ENCODE results near the gene BARX2.

The BARX2 gene

DNA sequence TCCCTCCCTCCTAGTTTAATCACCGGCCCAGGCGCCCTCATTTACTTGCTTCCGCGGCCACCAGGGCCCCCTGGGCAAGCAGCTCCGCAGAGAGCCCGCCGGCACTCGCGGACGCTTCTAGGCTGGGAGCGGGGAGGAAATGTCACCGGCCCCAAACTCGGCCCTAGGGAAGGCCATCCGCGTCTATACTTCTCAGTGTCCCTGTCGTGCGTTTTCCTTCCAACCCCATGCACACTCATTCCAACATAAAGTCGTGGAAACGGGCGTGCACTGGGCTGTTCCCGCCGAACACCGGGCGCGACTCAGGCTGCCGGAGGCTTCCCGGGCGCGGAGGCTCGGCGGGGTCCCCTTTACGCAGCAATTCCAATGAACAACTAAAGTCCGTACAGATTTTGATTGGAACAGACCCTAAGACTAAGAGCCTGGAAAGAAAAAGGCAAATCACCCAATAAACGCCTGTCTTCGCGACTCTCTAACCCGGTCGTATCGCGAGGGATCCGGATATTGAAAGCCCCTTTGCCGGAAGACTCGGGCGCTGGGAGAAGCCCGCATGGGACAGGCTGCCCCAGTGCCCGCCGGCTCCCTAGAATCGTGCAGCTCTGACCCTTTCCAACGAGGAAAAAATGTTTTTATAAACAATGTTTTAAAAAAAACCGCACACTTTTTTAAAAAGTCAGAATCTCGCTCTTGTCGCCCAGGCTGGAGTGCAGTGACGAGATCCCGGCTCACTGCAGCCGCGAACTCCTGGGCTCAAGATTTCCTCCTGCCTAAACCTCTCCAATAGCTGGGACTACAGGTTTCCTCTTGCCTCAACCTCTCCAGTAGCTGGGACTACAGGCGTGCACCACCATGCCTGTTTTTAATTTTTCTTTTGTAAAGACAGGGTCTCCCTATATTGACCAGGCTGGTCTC is 1.3 kb upstream of the BARX2 start:
- DNase-seq (ENCODE audit: low read depth in 2 of 2), result no peak

DNA sequence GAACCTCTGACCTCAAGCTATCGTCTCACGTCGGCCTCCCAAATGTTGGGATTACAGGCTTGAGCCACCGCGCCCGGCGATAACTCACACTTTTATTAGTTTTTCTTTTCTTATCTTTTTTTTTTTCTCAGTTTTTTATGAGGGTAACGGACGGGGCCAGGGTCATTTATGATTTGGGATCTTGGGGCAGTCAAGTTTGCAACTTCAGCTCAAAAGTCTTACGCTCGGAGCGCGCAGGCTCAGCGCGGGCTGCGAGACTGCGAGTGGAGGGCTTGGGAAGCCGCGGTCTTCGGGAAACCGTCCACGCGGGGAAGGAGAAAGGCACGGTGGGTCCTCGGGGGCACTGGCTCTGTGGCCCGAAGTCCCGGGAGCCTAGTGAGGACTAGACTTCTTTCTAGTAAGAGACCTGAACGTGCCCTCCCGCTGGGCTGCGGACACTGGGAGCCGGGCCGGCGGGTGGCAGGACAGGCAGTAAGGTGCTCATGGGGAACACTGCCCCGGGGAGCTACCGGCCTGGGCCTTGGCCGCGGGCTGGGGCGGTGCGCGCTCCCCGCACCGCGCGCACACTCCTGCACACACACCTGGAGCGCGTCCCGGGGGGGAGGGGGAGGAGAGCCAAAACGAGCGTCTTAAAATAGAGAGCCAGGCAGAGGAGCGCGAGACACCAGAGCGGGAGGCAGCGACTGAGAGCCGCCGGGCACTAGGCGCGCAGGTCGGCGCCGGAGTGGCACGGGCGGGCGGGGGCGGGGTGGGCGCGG is 476 bp upstream of the BARX2 start:
- no peak for DNase-seq (ENCODE audit: low read depth in 2 of 2)

DNA sequence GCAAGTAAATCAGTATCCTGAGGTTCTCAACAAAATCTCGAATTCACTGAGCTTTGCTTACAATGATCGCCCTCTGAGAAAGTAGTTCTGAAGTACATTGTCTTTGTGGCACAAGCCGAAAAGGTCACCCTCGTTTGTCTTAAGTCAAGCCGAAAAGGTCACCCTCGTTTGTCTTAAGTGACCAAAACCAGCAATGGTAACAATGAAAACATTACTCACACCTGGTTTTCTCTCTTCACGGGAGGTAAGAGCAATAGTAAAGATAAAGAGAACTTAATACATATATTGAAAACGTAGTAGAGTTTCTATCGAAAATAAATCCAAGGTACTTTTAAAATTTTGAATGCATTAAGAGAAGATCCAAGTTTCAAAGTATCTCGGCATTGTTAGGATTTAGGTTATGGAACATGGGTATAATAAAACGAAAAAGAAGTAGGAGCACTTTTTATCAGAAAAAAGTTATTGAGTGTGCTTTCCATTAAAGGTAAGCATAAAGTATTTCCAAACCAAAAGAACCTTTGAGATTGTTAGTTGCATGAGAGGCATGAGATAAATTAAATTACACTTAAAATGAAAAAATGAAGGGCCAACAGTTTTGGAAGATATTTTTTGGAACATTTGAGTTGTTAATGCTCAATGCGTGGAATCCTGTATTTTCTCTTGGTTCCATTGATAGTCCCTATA is 1.2 kb downstream of the BARX2 start:
- DNase-seq (ENCODE audit: low read depth in 2 of 2), result no peak

DNA sequence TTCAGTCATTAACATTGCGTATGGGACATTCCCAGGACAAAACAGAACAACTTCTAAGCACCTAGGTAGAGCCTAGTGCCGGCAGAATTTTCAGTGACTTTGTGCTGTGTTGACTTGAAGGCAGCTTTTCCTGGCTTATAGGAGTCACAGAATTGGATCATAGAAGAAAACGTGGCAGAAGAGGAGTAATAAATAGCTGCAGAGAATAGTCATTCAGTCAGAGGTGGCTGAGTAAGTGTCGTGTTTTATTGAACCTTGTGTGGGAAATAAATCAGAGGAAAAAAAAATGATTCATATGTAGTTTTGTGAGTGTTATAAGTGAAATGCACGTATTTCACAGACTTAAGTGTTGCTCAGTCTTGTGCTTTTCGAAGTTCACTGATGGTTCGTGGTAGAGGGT is 2.1 kb downstream of the BARX2 start:
- DNase-seq (ENCODE audit: low read depth in 2 of 2), result no peak

DNA sequence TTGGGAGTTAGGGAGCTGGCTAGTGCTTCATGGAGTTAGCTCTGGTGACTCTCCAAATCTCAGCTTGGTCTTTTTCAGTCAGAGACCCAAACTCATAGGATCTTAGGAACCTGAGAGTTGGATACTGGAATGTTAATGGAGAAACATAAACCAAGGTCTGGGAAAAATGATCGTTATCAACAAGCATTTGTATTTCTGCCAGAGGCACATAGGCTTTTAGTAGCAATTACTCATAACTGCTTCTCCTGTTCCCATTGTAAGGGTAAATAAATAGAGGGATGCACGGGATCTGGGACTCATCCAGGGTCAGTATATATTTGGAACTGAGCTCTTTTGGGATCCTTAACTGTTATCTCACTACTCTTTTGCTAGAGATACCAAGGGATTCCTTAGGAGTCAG is 4.8 kb downstream of the BARX2 start:
- no peak for DNase-seq (ENCODE audit: low read depth in 2 of 2)

DNA sequence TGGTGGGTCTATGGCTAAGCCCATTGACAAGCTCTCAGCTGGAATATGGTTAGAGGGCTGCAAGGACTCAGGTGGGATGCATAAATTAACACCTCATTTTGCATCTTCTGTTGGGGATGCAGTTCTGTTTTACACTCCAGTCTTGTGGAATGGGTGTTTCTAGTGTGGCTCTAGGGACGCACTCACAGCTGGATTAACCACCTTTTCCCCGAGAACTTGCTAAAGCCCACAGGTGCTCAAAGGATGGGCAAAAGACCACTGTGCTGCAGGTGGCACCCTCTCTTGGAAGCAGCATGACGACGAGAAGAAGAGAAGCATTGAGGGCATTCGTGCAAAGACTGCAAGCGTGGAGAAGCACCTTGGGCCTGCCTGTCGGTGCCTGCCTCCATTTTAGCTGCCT is 6.9 kb downstream of the BARX2 start:
- DNase-seq (ENCODE audit: low read depth in 2 of 2), result no peak

DNA sequence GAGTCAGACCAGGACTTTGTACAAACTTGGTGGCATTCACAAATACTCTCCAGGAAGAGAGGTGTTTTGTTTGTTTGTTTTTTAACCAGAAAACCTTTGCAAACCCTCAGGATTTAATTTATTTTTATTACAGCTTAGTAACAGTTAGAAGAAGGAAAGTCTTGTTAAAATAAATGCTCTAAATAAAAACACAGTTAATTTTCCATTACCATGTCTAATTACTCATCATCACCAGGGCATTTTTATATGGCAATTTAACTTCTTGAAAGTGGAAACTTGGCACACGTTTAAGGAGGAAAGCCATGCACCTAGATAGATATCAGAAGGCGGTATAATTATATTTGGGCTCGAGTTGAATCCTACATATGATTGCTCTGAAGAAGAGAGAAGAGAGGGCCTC is 7.4 kb downstream of the BARX2 start:
- no peak for DNase-seq (ENCODE audit: low read depth in 2 of 2)

DNA sequence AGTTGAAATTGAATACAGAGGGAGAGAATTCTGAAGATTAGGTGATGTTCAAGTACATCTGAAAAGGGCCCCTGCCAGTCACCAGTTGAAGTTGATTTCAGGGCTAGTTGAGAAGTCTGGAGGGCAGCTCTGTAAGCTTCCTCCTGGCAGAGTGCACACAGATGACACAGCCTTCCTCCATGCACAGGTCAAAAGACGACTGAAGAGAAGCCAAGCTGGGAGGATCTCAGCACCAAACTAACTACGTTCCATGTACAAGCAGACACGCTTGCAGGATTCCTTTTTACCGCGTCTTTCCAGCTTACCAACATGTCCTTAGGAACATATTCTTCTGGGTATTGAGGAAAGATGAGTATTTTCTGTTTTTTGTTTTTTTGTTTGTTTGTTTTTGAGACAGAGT is 7.9 kb downstream of the BARX2 start:
- no peak for DNase-seq (ENCODE audit: low read depth in 2 of 2)

DNA sequence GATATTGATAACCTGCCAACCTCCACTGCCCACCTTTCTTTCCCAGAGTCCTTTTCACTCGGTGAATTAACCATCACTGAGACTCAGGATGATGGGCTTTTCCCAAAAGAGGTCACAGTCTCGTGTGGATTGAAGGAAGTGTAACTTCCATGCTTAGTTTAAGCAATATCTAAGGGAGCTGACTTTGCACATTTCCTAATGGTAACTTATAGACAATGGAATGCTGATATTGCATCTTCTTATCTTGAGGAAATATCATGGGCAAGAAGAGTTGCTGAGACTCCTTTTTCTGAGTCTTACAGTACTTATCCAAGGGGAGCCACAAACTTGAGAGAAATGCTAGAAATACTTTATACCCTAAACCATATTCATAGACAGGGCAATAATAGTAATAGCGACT is 8.8 kb downstream of the BARX2 start:
- no peak for DNase-seq (ENCODE audit: low read depth in 2 of 2)

DNA sequence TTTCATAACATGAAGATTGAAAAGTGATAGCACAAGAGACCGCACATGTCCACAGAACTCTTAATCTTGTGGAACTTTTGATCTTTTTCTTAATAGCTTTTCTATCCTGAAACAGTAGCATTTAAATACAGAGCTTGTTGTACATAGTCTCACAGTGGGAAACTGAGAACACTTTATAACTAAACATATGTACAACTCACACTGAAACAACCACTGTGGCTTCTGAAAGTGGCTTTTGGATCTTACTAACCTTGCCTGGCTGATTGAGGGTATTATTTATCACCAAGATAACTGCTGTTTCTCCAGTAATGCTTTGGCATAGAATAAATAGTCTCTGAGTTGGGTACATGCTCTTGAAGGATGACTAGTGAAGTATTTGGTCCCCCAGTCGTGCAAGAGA is 10.2 kb downstream of the BARX2 start:
- no peak for DNase-seq (ENCODE audit: low read depth in 2 of 2)

DNA sequence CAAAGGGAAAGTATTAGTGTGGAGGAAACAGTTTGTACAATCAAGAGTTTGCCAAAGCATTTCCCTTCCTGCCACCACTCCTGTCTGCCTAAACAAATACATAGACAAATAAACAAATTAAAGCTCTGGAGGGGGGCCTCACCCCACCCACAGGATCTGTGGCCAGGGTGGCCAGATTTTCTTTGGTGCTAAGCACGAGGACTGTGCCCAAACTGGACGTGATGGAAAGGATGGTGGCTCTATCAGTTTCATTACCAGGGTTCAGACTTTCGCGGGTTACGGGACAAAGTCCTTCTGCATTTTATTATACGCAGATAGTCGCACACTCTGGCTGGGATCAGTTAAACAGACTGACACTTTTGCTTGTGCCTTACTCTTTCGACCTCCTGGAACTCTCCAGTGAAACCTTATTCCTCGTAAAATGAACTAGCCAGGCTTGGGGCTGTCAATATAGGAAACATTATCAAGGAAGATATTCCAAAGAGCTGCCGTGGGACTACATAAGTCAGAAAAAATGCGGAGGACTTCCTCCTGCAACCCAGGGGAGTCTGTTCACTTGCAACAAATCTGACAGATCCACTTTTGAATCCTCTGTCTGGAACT is 11.2 kb downstream of the BARX2 start:
- DNase-seq (ENCODE audit: low read depth in 2 of 2), result no peak

DNA sequence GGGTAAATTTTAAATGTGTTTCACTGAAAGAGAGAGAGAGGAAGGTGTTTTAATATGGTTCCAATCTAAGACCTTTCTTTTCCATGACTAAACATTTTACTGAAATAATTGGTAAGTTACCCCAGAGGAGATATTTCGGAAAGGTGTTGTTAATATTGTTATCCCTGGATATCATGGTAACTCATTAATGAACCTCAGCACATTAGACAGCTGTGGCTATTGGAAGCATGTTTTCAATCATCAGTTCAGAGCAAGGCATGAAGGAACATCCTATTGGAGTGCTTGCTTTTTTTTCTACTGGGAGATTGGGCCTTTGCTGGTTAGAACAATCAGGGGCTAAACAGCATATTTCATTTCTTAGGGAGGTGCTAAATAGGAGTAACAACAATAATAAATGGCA is 11.8 kb downstream of the BARX2 start:
- DNase-seq (ENCODE audit: low read depth in 2 of 2), result no peak

DNA sequence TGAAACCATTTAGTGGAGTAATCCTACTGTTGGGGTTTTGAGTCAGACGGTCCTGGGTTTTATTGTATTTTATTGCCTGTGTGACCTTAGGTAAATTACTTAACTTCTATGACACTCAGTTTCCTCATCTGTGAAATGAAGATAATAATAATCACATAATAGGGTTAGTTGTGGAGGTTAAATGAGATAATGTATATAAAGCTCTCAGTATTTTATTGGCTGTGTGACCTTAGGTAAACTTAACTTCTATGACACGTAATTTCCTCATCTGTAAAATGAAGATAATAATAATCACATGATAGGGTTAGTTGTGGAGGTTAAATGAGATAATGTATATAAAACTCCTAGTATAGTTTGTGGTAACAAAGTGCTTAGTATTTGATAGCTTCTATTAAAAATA is 13.2 kb downstream of the BARX2 start:
- DNase-seq (ENCODE audit: low read depth in 2 of 2), result no peak

DNA sequence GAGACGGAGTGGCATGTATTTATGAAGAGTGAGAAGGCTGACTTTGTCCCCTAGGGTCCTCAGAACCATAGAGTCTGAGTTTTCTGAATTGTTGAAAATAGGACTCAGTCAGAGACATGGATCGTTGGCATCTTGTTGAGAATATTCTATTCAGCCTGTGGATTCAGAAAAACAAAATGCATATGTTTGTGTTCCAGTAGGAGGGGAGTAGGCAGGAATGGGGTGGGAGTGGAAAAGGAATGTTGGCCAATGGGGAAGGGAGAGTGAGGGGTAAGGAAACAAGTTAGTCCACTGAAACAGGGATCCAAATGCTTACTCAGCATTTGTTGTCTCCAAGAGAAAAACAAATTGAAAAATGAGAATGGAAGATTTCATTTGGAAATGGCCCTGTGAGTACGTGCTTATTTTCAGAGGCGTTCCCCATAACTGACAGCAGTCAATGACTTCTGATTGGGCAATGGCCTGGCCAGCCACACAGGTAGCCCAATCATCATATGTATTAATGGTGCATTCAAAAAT is 14.7 kb downstream of the BARX2 start:
- no peak for DNase-seq (ENCODE audit: low read depth in 2 of 2)

DNA sequence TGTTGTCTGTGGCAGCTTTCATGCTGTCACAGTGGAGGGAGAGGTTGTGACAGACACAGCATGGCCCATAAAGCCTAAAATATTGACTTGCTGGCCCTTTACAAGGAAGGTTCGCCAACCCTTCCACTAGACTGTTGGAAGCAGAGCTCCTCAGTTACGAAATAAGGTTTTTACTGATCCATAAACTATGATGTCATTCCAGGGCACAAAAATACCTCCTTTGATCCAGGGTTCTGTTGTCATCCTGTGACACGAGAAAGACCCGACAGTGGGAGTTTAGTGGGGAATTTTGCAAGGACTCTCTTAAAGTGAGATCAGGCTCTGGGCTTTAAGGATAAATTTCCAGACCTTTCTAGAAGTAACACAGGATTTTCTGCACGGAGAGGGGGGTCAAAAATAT is 15.7 kb downstream of the BARX2 start:
- no peak for DNase-seq (ENCODE audit: low read depth in 2 of 2)

DNA sequence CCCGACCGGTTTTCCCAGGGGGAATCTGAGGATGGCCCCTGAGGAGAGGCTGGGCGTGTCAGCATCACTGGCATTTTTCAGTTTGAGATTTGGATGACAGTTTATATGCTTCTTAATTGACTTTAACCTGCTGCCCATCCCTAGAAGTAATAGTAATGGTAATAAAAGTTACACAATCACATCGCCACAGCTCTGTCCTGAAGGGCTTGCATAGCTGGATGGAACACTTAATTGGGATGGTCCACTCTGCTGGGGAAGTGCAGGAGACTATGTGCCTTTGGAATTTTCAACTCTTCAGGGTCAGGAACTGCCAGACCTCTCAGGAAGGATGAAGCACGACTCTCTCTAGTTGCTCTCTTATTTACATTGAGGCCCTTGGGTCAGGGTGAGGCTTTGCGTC is 16.2 kb downstream of the BARX2 start:
- no peak for DNase-seq (ENCODE audit: low read depth in 2 of 2)

DNA sequence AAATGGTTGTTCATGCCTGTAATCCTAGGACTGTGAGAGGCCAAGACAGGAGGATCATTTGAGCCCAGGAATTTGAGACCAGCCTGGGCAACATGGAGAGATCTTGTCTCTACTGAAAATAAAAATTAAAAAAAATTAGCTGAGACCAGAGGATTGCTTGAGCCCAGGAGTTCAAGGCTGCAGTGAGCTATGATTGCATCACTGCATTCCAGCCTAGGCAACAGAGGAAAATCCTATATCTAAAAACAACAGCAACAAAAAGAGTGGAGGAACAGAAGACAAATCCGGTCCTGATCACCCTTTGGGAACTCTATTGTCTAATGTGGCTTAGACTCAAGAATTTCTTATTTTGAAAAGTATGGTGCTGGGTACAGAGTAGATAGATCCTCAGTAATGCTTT is 17.3 kb downstream of the BARX2 start:
- no peak for DNase-seq (ENCODE audit: low read depth in 2 of 2)

DNA sequence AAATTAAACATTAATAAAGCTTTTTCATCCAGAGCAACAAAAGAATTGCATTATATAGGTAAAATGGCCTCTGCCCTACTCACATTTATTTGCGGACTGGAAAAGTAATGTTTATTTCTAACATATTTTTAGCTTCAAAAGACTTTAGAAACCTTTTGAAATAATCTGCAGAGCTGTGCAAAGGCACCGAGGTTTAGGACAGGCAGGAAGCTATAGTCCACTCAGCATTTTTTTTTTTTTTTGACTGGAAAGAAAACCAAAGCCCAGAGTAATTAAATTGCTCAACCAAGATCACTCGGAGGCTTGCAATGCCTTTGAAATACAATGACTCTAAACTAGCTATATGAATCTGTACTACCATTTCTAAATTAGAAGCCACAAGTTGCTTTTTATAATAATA is 19.1 kb downstream of the BARX2 start:
- DNase-seq (ENCODE audit: low read depth in 2 of 2), result no peak

DNA sequence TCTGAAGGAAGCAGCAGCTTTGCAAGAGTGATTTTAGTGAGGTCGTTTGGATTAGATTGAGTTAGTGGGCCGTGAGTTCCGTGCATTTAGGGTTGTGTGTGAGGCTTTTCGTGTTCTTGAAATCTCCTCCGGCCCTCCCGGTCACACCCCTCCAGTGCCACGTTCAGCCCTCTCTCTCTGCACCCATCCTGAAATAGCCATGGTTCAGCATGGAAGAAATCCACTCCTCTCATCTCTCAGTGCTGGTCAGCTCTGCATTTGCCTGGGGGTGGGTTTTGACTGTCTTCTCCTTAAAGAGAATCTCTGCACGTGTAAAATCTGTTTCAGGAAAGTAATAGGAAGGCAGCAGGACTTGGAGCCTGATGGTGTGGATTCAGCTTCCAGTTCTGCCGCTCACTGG is 19.8 kb downstream of the BARX2 start:
- no peak for DNase-seq (ENCODE audit: low read depth in 2 of 2)

DNA sequence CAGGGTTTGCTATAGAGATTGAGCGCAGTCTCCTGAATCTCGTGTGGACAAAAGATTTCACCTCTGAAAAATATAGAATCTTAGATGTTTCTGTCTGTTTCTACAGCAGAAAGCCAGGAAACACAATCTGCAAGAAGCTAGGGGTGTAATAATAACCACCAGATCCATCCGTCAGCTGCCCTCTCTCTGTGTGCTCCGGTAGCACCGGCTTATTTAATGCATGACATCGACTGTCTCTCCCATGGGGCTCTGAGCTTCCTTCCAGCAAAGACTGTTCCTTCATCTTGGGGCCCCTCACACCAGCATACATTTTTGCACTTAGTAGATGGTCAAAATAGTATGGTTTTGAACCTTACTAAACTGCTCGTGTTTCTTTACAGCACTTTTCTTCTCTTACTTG is 20.2 kb downstream of the BARX2 start:
- no peak for DNase-seq (ENCODE audit: low read depth in 2 of 2)

DNA sequence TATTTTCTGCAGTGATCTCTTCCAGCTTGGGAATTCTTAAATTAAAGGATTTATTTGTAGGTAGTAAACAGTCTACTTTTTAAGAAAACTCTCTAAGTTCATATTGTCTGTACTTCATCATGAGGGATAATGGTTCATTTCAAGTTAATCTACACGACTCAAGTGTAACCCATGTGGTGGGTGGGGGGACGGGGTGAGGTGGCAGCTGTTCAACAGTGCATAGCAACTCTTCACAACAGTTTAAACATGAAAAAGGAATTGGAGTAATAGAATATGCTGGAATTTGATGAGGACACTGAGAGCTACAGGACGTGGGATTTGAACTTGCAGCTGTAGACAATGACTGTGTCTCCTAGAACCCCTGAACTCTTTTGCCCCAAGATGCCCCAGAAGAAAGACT is 20.8 kb downstream of the BARX2 start:
- no peak for DNase-seq (ENCODE audit: low read depth in 2 of 2)

Measured in stimulated activated CD8-positive, alpha-beta memory T cell treated with anti-CD3 and anti-CD28 coated beads, Interleukin-7, amount 100 ng/mL, for 4 hours (primary cell).